HG03060 (cell line): ENCODE results near the gene PEPD.

ENCODE experiments used
- ATAC-seq: cut with Tn5 transposase; IDR thresholded peaks from one replicate; pipeline ENCODE4 v1.9.1; 2021; ENCODE audit warnings: low read depth, moderate number of reproducible peaks; ENCODE audit not compliant: unreplicated experiment

The PEPD gene

DNA sequence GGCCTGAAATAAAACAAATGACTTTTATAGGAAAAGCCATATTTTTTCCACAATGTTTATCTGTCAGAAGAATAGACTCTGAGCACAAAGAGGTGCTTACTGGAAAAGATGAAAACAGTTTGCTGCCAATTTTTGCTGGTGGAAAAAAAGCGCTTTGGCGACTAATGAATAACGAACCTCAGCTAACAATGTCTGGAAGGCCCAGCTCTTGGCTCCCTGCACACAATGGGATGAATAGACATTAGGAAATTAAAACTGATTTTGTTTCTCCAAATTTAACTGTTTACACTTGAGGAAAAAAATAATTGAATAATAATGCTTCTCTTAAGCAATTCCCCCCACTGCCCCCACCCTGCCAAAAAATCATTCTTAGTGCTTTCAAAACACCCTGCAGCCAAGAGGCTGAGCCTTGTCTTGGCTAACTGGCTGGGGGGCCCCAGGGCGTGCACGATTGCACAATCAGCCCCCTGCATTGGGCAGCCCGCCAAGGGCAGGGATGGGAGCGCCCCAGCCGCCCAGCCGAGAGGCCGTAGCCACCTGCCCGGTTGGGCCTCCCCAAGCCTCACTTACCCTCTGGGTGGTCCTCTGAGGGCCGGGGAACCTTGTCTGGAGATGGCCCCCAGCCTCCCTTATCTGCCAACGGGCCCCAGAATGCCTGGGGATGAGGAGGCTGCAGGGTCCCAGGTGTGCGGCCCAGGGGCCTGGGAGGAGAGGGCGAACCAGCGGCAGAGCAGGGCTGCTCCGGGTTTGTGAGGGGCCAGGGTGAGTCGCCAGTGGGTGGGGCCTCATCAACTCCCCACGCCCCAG is 131.3 kb downstream of the PEPD start:
- ATAC-seq: no peak

DNA sequence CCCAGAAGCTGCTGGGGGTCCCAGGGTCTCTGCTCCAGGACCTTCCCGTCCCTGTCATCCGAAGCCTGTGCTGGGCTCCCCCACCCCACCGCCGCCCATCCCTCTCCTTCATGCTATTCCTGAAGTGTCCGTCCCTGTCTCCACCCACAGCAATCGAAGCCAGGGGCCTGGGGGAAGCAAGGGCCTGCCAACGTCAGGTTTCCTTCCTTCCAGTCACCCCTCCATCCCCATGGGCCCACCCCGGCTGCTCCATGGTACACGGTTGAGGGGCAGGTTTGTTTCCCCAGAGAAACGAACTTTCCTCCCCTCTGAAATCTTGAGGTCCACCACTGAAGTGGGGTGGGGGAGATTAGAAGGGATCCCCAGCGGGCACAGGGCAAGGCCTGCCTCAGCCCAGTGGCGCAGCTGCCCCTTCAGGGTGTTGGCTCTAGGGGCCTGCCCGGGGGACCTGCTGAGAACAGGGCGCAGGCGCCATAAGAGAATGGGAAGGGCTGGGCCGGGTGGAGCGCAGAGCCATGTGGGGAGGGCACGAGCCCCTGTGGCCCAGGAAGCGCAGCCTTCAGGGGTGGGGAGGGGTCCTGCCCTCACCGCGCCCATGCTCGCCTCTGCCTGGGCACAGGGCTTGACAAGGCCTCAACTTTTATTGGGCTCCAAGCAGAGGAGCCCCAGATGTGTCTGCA is 132.0 kb downstream of the PEPD start:
- no peak for ATAC-seq

DNA sequence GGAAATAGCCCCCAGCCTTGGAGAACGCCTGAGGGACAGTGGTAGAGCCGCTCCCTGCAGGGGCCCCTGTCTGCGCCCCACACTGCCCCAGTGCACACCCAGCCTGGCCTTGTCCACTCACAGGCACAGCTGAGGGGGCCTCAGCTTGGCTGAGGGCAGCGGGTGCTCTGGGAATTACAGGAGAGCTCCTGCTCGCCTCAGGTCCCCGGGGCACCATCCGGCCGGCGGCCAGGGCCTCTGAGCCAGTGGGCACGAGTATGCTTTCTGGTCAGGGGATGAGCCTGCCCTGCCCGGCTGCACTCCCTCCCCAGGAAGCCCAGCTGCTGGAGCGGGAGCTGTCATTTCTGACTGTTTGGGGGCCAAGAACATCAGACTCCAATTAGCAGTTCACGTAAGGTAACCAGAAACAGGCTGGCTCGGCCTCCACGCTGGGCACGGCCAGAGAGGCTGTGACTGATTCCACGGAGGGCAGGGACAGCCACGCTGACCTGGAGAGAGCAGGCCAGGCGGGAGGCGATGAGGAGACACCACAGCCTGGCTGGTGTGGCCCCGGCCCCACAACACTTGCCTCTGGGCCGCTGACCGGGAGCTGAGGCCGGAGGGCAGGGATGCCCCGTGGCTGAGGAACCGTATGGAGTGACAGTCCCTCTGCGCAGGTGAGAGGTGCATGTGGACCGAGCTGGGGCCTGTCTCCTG is 132.7 kb downstream of the PEPD start:
- ATAC-seq: no peak

DNA sequence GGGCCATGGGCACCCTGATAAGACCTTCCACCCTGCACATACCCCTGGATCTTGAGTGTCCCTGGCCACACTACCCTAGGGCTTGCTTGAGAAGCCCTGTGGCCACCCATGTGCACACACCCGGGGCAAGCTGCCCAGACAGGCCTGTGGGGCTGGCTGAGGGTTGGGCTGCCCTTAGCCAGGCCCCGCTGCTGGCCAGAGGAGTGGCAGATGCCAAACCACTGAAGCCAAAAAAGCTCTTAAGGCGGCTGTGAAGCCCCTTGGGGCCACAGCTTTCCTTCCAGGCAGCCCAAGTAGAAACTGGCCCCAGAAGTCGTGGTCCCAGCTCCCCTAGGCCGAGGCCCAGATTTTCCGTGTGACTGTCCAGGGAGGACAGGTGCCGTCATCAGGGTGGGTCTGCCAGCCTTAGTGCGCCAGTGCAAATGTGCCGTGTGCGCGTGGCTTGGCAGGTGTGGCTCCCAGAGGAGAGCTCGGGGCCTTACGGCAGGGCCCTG is 133.3 kb downstream of the PEPD start:
- ATAC-seq: no peak

DNA sequence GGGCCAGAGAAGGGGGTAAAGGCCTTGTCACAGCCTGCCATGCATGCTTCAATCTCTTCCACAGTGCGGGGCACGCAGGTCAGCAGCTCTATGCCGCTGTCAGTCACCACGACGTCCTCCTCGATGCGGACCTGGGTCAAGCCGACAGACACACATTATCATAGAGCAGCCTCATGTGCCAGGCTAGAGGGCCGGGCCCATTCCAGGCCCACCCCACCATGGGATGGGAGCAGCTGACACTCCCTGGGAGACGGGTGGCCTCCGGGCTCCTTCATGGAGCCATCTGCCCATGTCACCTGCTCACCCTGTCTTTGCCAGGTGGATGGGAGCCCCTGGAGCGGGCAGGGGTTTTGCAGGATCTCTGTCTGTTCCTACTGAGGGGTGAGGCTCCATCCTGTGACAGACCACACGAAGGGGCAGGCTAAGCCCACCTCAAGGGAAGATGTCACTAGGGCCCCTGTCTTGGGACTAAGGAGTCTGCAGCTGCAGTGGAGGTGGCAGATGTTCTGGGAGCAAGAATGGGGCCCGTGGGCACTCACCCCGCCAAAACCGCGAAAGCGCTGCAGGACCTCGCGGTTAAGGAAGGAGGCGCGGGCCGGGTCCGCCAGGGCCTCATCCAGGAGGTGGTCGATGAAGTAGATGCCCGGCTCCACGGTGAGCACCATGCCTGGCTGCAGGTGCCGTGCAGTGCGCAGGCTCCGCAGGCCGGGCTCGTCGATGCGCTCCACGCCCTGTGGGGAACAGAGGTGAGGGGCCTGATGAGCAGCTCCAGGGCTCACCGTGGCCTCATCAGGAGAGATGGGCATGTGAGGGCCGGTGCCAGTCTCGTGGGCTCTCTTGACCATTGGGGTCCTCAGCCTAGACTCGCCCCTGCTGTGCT is 134.0 kb downstream of the PEPD start:
- ATAC-seq: no peak

DNA sequence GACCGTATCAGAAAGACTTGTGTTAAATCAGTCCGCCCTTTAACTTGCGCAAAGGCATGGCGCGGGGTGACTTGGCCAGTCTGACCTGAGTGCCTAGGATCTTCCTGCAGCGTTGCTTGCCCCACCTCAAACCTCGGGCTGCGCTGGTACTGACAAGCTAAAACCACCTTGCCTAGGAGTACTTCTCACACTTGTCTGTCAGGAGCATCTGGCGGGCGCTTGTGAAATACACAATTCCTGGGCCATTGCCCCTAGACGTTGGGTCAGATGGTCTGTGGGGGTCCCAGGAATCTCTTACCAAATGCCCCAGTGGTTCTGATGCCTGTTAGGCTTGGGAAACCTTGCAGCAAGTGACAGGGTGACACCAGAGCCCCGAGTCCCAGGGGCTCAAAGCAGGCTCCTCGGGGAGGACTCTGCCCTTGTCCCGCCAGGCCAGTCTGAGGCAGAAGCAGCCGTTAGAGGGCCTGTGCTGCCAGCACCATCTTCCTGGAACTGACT is 135.2 kb downstream of the PEPD start:
- no peak for ATAC-seq

DNA sequence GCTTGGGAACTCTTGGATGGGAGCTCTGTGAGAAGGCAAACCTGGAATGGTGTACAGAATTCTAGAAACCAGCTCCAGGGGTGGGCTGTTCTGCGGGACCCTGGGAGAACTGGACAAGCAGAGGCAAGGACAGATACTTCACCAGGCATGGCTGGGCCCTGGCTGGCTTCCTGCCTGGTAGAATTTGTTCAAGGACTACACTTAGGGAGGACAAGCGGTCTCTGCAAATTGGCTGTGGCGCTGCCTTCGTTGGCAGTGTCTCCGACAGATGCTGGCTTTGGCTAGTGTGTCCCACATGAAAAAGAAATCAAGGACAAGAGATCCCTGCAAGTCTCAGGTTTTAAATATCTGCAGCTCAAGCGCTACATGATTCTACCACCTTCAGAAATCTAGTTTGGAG is 135.6 kb downstream of the PEPD start:
- ATAC-seq: no peak

DNA sequence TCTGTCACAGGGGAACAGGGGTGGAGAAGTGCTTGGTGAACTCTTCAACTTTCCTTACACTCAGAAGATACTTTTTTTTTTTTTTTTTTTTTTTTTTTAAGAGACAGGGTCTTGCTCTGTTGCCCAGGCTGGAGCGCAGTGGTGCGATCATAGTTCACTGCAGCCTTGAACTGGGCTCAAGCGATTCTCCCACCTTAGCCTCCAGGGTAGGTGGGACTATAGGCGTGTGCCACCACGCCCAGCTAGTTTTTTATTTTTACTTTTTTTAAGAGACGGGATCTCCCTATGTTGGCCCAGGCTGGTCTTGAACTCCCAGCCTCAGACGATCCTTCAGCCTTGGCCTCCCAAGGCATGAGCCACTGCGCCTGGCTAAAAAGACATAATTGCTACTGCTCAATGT is 136.6 kb downstream of the PEPD start:
- ATAC-seq: no peak

DNA sequence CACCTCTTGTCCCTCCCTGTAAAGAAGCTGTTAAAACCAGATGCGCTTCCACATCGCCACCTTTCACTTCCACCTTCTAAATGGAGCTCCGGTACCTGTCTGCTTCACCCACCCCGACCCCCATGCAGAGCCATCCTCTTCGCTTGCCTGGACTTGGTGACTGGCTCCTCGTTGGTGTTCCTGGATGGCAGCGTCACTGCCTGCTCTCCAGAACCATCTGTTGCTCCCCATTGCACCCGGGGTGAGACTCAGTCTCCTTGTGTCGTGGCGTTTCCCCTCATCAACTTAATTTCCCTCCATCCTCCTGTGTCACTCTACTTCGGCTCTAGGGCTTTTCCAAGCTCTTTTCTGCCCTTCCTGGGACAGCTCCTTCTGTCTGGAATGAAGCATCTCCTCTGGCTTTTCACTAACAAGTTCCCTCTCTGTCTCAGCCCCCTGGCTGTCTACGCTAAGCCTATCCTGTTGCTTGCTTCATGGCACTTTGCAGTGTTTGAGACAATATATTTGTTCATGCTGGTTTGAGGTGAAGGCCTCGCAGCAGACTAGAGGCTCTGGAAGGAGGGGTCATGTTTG is 137.8 kb downstream of the PEPD start:
- ATAC-seq: no peak

DNA sequence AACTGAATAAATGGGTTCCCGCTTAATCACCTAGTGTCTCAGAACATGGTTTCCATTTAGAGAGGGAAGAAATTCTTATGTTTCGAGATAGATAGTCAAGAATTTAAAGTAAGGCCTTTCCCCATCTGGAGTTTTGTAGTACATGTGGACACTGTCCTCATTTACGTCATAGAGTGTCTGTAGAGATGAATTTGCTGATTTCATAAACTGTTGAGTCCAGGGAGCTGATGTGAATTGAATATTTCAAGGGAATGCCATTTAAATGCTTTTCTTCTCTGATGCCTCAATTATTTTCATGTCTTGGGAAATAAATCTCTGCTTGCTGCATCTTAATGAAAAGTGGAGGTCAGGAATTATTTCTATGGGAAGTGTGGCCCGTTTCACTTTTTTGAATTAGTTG is 138.6 kb downstream of the PEPD start:
- no peak for ATAC-seq

DNA sequence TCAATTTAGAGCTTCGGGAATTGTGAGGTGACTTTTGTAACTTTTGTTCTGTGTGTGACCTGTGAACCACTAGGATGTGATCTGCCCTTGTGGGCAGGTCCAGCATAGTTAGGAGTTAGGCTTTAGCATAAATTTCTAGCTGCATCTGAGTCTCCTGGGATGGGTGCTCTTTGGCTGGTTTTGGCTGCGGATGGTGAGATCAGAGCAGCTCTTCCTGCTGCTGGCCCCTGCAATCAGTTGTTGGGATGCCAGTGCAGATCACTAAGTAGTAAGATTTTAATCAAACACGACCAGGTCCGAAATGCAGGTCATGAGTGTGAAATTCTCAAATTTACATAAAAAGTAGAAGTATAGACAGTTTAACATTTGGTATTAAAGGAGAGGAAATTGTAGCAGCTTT is 139.6 kb downstream of the PEPD start:
- no peak for ATAC-seq

DNA sequence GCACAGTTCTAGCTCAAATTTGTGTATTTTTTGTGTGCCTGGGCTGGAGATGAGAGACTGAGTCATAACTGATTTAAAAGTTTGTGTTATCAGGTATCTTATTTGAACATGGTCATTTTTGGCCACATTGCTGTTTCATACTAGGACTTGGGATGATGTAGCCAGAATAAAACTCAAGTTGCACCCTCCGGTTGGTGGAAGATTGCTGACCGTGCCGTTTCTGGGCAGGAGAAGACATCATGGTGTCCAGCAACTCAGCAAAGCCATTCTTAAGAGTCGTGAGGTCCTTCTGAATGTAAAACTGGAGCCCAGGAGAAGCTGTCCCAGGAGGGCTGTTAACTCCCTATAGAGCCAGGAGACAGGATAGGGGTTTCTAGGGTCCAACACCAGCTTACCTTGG is 140.5 kb downstream of the PEPD start:
- no peak for ATAC-seq

DNA sequence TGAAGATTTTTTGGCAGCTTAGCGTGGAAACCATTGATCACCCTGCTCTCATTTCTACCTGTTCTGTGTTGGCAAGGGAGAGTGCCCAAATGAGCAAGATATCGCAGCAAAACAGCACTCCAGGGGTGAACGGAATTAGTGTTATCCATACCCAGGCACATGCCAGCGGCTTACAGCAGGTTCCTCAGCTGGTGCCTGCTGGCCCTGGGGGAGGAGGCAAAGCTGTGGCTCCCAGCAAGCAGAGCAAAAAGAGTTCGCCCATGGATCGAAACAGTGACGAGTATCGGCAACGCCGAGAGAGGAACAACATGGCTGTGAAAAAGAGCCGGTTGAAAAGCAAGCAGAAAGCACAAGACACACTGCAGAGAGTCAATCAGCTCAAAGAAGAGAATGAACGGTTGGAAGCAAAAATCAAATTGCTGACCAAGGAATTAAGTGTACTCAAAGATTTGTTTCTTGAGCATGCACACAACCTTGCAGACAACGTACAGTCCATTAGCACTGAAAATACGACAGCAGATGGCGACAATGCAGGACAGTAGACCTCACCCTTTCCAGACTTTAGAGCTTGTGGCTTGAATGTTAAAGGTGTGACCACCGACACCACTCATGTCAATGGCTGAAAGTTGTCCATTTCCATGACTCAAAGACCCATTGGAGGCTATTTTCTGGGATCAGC is 142.3 kb downstream of the PEPD start:
- ATAC-seq: no peak

DNA sequence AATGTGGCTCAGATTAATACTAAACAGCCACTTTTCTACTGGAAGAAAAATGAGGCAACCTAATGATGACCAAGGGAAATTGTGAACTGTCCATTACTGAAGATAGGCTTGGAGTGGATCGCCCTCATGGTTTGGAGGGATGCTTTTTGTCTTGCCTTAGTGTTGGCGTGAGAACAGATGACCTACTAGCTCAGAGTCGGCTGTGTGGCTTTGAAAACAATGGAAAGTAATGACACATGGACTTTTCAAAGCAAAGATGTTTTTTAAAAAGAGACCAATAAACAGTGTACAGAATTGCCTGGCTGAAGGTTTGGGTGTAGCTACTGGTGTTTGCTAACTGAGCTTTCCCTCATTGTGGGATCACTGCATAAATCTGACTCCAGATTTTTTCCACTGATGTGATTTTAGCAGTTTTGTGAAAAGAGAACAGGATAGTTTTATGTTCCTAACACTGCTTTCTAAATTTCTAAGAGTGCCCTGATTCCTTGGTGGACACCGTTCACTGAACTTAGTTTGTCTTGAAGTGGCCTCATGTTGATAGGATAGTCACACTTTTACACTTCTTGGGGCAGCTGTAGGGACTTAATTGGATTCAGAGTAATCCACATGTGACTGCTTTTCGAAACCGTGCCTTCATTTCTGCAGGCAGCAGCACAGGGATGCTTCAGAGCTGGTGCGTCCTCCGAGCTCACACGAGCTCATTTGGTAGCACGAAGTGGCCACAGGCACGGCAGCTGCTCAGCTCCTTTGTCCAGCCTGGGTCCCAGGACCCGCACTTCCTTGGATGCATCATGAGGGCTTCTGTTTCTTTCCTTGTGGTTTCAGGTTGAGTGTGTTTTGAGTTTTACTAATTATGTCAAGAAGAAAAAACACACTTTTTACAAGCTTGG is 143.8 kb downstream of the PEPD start:
- ATAC-seq: no peak

DNA sequence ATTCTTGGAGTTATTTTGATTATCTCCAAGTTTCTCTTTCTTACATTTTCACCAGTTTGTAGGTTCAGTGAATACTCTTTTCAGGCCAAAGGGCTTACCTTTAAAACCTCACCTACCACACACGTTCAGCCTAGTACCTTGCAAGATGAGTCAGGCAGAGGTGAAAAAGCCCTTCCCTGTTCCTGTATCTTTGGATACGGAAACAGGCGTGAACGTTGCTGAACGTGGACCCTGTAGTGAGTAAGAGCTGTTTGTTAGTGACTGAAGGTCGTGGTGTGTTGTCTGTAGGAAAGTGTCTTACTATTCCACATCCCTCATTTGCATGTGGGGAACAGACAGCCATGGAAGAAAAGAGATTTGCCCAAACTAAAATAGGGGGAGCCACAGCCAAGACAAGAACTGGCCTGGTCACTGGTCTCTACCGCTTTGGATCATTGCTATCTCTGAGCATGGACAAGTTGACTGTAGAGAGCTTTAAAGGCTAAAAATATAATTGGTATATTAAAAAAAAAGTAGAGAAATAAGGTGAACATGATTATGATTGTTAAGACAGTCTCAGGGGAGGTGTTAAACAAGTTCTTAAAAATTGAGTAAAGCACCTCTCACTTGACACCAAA is 144.5 kb downstream of the PEPD start:
- no peak for ATAC-seq

DNA sequence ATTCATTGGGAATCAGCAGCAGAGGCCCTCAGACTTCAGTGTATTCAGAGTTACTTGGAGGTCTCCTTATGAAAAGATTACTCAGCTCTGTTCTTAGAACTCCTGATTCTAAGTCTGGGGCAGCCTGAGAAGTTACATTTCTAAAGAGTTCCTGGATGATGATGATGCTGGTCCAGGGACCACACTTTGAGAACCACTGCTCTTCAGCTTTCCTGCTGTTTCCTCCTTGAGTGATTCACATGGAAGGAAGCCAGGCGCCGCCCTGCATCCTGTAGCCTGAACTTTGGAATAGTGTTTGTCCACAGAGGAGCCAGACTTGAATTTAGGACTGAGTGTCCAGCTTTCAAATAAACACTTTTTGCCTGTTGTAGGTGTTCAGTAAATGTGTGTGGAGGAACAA is 145.2 kb downstream of the PEPD start:
- no peak for ATAC-seq

DNA sequence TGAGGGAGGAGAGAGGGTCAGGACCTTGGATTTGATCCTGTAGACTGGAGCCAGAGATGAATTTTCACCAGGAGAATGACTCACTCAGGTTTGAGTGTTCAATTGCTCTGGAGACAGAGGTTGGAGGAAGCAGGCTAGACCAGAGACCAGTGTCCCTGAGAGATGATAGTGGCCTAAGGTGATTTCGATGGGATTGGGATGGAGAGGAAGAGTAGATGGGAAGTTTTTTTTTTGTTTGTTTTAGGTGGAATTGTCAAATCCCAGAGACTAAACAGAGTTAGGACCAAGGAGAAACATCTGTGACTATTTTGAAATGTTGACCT is 145.8 kb downstream of the PEPD start:
- ATAC-seq: no peak

DNA sequence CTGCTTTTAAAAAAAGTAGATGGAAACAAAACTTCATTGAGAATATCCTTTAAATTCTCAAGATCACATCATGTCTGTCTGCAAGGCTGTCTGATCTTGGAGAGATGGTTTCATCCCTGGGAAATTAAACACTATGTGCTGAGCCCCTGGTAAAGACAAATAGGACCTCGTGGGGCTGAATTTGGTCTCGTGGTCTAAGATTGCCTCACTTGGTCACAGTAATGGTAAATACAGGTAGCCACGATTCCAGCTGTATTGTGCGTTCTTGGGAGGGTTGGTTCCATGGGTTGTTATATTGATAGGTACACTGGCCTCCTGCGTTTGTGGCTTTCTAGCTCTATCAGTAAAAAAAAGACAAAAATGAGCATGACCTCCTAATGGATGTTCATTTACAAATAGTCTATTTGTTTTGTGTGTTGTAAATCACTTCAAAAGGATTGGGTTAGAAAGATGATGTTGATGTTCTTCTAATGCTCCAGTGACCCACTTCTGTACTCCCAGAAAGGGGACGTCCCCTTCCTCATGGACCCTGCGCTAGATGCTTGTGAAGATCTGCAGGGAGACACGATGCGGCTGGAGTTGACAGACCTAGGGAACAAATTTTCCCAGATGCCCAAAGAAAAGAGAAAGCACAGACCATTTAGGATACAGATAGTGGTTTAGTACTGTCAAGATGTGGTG is 146.3 kb downstream of the PEPD start:
- no peak for ATAC-seq
